Left ventricle myocardium inferior (tissue), 1 donor: ENCODE results near the gene KCNMB2. TPM values are rescaled to one million over a fixed set of nuclear protein-coding genes. Genes with fewer than 3 reads are reported as not detected.

Source experiments
- DNase-seq: peaks from one replicate; pipeline ENCODE4 v3.0.0-alpha.2; 2020
- H3K27ac ChIP-seq: fragments of 200-600 bp; replicated peaks from 2 replicates; pipeline ENCODE4 v1.8.0; 2021
- H3K27me3 ChIP-seq: fragments of 200-600 bp; 2 replicates; pipeline ENCODE4 v1.8.0; 2021; ENCODE audit warnings: low read depth
- H3K36me3 ChIP-seq: fragments of 200-600 bp; 2 replicates; pipeline ENCODE4 v1.8.0; 2021
- H3K4me1 ChIP-seq: fragments of 200-600 bp; 2 replicates; pipeline ENCODE4 v1.8.0; 2021
- H3K4me3 ChIP-seq: fragments of 200-600 bp; 2 replicates; pipeline ENCODE4 v1.8.0; 2021; ENCODE audit warnings: mild to moderate bottlenecking, moderate library complexity
- H3K9me3 ChIP-seq: fragments of 200-600 bp; replicated peaks from 2 replicates; pipeline ENCODE4 v1.8.0; 2021
- intact Hi-C: fragments of 100-400 bp; cut with micrococcal nuclease; formaldehyde crosslinking; loops from one replicate; pipeline ENCODE4 v1.11.0; 2022
- total RNA-seq: library from RNA; stranded (reverse); fragmentation: NEBNext Ultra II Directional; extraction: Animal tissue kit (Norgen Biotek cat#: 25700); gene quantifications from one replicate; pipeline ENCODE4 v1.2.1, GENCODE V29; 2021
- TF ChIP-seq, protein P1 (sequence below): fragments of 200-600 bp; IDR thresholded peaks from 2 replicates; pipeline ENCODE4 v1.8.0; 2021; ENCODE audit warnings: antibody characterized with exemption, mild to moderate bottlenecking, borderline replicate concordance
- donor health status: DM: no; HTN: yes; CAD: no; lungs with severe emphysema.

KCNMB2 gene
- total RNA-seq, 1 donor from 2014 or later, result 2.1 TPM

DNA sequence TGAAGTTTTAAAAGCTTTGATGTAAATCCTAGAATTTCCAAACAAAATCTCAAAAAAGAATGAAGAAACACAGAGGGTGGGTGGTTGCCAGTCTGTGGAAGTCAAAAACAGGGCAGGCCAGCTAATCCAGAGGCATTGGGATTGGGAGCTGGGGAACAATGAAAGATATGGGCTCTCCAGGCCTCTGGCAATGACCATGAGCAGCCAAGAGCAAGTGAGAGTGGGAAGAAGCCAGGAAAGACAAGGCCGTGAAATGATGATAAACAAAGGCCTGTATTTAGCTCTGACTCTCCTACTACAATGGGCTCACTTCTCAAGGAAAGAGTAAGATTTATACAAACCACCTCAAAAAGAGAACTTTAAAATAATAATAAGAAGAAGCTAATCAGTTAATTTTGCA lies 286.9 kb downstream of the KCNMB2 start:
- H3K36me3 ChIP-seq, result no peaks in the 10 kb centered on the region
- no peaks in the 10 kb centered on the region for H3K9me3 ChIP-seq
- no peak overlapping the region for H3K4me3 ChIP-seq
- H3K27me3 ChIP-seq, result no peaks in the 10 kb centered on the region
- intact Hi-C loops, result no loop called here
- peaks cover 35% of the 10 kb centered on the region for H3K4me1 ChIP-seq
- DNase-seq, result no peak
- TF ChIP-seq, protein P1, sequence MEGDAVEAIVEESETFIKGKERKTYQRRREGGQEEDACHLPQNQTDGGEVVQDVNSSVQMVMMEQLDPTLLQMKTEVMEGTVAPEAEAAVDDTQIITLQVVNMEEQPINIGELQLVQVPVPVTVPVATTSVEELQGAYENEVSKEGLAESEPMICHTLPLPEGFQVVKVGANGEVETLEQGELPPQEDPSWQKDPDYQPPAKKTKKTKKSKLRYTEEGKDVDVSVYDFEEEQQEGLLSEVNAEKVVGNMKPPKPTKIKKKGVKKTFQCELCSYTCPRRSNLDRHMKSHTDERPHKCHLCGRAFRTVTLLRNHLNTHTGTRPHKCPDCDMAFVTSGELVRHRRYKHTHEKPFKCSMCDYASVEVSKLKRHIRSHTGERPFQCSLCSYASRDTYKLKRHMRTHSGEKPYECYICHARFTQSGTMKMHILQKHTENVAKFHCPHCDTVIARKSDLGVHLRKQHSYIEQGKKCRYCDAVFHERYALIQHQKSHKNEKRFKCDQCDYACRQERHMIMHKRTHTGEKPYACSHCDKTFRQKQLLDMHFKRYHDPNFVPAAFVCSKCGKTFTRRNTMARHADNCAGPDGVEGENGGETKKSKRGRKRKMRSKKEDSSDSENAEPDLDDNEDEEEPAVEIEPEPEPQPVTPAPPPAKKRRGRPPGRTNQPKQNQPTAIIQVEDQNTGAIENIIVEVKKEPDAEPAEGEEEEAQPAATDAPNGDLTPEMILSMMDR, result no peak
- peak overlapping the region; percentile 69 for H3K27ac ChIP-seq

DNA sequence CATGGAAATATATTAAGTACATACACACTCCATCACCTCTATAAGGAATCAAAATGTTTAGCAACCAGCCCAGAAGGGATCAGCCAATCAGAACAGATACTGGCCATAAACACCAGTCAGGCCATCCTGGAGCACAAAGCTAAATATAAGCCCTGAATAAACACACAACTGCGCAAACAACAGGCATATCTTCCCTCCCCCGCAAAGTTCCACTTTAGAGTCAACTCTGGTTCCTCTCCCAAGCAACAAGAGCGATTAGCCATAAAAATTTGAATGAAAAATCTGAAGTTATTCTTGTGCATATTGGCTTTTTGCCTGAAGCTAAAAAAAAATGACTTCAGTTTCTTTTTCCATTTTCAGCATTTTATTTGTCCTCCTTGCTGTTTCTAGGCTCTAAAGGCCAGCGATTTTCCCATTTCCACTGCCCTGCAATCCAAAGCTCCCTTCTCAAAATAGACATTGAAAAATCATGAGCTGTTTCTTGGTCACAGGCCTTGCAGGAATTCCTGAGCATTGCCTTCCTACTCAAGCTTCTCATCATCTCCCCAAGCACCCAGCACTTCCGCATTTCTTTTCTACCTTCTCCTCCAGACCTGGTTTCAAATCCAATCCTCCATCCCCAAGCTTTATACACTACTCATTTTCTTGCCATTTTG lies 287.5 kb downstream of the KCNMB2 start:
- H3K4me3 ChIP-seq, result no peak overlapping the region
- no peak for DNase-seq
- H3K27ac ChIP-seq, result peak overlapping the region; percentile 69
- intact Hi-C loops, result no loop called here
- no peaks in the 10 kb centered on the region for H3K27me3 ChIP-seq
- H3K4me1 ChIP-seq, result peaks cover 35% of the 10 kb centered on the region
- no peaks in the 10 kb centered on the region for H3K9me3 ChIP-seq
- H3K36me3 ChIP-seq, result no peaks in the 10 kb centered on the region
- TF ChIP-seq, protein P1, result no peak

DNA sequence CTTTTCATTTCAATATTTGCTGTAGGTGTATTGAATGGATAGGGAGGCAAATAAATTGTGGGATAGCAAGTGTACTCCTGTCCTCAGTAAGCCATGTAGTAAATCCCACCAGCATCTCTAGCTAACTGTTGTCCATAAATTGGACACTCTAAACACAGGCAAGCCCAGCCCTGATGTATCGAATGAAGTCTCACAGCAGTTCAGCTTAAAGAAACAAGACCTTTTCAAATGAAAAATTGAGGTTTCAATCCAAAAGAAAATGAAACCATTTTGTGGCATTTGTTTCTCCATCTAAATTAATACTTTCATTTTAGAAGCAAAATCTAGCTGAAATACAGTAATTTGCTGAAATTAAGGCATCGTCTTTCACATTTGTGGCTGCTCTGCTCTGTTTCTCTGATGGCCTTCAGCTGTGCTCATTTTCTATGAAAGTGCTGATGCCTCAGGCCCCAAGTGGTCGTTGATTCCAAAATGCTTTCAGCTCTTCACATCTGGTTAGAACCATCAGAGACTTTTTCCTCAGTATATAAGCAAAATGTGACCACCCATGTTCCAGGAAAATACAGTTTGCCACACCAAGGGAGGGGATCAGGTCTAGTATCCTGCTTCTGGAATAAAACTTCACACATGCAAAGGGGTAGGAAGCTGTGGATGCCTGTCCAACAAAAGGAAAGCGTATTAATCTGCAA lies 290.3 kb downstream of the KCNMB2 start:
- no peaks in the 10 kb centered on the region for H3K36me3 ChIP-seq
- intact Hi-C loops, result no loop called here
- peaks cover 20% of the 10 kb centered on the region for H3K4me1 ChIP-seq
- no peaks in the 10 kb centered on the region for H3K27me3 ChIP-seq
- no peak overlapping the region for H3K4me3 ChIP-seq
- no peak overlapping the region for H3K27ac ChIP-seq
- TF ChIP-seq, protein P1, result no peak
- no peak for DNase-seq
- H3K9me3 ChIP-seq, result no peaks in the 10 kb centered on the region

DNA sequence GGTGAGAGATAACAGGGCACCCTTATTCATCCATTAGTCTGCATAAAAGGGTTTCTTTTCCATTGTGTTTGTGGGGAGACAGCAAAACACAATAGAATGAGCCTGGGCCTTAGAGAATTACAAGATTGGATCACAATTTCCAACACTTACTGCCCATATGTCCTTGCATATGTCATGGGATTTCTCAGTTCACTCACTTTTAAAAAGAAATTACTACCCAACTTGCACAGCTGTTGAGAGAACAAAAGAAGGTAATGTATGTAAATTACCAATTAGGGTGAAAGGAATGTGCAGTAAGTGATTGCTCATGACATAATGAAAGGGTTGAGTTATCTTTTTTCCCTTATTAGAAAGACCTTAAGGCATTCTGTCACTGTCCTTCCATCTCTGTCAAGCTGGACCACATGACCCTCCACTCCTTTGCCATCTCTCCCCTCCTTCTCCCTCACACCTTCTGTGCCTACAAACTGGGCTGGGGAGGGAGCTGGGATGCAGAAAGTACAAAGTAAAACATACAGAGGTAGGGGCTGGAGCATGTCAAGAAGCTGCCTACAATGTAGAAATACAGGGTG lies 291.1 kb downstream of the KCNMB2 start:
- H3K36me3 ChIP-seq, result no peaks in the 10 kb centered on the region
- intact Hi-C loops, result no loop called here
- no peak for DNase-seq
- no peak overlapping the region for H3K4me3 ChIP-seq
- H3K4me1 ChIP-seq, result peaks cover 19% of the 10 kb centered on the region
- TF ChIP-seq, protein P1, result no peak
- no peaks in the 10 kb centered on the region for H3K9me3 ChIP-seq
- H3K27me3 ChIP-seq, result no peaks in the 10 kb centered on the region
- no peak overlapping the region for H3K27ac ChIP-seq

DNA sequence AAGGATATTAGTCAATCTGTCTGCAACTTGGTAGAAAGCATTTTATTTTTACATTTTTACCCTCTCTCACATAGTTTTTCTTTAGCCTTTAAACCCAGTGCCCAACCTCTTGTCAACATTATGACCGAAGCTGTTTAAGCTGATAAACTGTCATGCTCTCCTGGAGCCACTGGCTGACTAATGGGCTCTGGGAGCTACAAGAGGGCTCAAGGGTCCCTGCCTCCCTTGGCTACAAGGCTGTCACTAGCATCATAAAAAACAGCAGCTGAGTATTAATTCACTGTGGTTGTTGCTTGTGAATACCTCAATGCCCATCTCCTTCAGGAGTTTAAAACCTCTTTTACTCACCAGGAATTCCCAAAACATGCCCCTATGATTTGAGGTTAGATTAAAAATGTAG lies 297.5 kb downstream of the KCNMB2 start:
- no peaks in the 10 kb centered on the region for H3K9me3 ChIP-seq
- H3K36me3 ChIP-seq, result no peaks in the 10 kb centered on the region
- H3K4me1 ChIP-seq, result no peaks in the 10 kb centered on the region
- no peaks in the 10 kb centered on the region for H3K27me3 ChIP-seq
- H3K27ac ChIP-seq, result no peak overlapping the region
- H3K4me3 ChIP-seq, result no peak overlapping the region
- intact Hi-C loops, result no loop called here
- no peak for DNase-seq
- TF ChIP-seq, protein P1, result no peak
